Esophagus squamous epithelium (tissue), 5 donors: ENCODE measurements around the gene ASXL2. TPM values are rescaled to one million over a fixed set of nuclear protein-coding genes. Genes with fewer than 3 reads are reported as not detected.

Source experiments
- DNase-seq: peaks from one replicate; lab custom pipeline; 2025; lab: John Stamatoyannopoulos, UW
- H3K27ac ChIP-seq, 4 donors: fragments of 200-600 bp; sonication (generic); one replicate each; pipeline ENCODE4 v1.5.1; 2016 to 2019; ENCODE audit warnings: mild to moderate bottlenecking in 1 of 4
- H3K27me3 ChIP-seq, 4 donors: fragments of 200-600 bp; sonication (generic); 1 replicate in 3 of 4; 2 replicates in 1 of 4; pipeline versions ENCODE4 v1.5.1 to v1.6.0; 2017 to 2021; ENCODE audit warnings: antibody characterized with exemption in 1 of 4
- H3K36me3 ChIP-seq, 3 donors: fragments of 200-600 bp; sonication (generic); one replicate each; pipeline ENCODE4 v1.5.1; 2016 to 2019
- H3K4me1 ChIP-seq, 3 donors: fragments of 200-600 bp; sonication (generic); one replicate each; pipeline ENCODE4 v1.5.1; 2017 to 2019
- H3K4me3 ChIP-seq, 4 donors: fragments of 200-600 bp; sonication (generic); 1 replicate in 3 of 4; 2 replicates in 1 of 4; pipeline ENCODE4 v1.5.1; 2016 to 2019; ENCODE audit warnings: mild to moderate bottlenecking in 2 of 4, moderate library complexity in 1 of 4
- H3K9me3 ChIP-seq, 3 donors: fragments of 200-600 bp; sonication (generic); one replicate each; pipeline ENCODE4 v1.5.1; 2016 to 2019
- CTCF ChIP-seq, 6 experiments: fragments of 450-650 bp in 4 of 6; fragments of 200-600 bp in 2 of 6; sonication (generic) in 2 of 6; IDR thresholded peaks; one replicate each; pipeline ENCODE4 v1.5.1; 2016 to 2019; ENCODE audit warnings: antibody characterized with exemption in 6 of 6, mild to moderate bottlenecking in 4 of 6, moderate library complexity in 4 of 6
- POLR2A ChIP-seq, 4 donors: fragments of 450-650 bp; IDR thresholded peaks; one replicate each; pipeline ENCODE4 v1.6.1; 2017; ENCODE audit warnings: antibody characterized with exemption in 4 of 4, mild to moderate bottlenecking in 4 of 4, moderate library complexity in 3 of 4
- WGBS, 2 donors: methylation state at CpG; one replicate each; pipeline ENCODE4 v1.1.5; 2018; 5-methylcytosine and 5-hydroxymethylcytosine counted together
- intact Hi-C: fragments of 100-400 bp; cut with DNase I; formaldehyde crosslinking; loops from one replicate; pipeline ENCODE4 v1.15.0; 2022
- total RNA-seq, 4 donors: library from RNA; depleted of rRNA; stranded (reverse); fragments of >200 nt; gene quantifications; one replicate each; pipeline ENCODE4 v1.1.0, GENCODE V29; 2016
- donor health status: DM: yes; HTN: yes; CAD: no.

The ASXL2 gene
- total RNA-seq, 4 donors from 2014 or later: 15.3 to 17.5 (median 16.3) TPM

- Histone ChIP-seq H3K4me1 (peaks cover 0 to 7% (median 0%) of the 10 kb centered on the region in 3 donors), H3K27ac (no peak overlapping the region), H3K4me3 (no peak overlapping the region), H3K9me3 (no peaks in the 10 kb centered on the region), H3K27me3 (peaks cover 0 to 3% (median 0%) of the 10 kb centered on the region in 4 donors), H3K36me3 (no peaks in the 10 kb centered on the region)
- no peak for DNase-seq
- no peak for TF ChIP-seq CTCF (IDR thresholded peaks at IDR 0.05)
- no peak for TF ChIP-seq POLR2A (IDR thresholded peaks at IDR 0.05)
- WGBS, 2 donors: 72 to 78% methylated on average over 5 of the region's 5 CpGs
- intact Hi-C loops: no loop called here
Observed at GRCh38 chr2:25712455-25712854, 165.8 kb downstream of the ASXL2 start.

GRCh38 chr2:25711675-25712354 is 166.5 kb downstream of the ASXL2 start:
- TF ChIP-seq CTCF (IDR thresholded peaks at IDR 0.05) (no peak), POLR2A (IDR thresholded peaks at IDR 0.05) (no peak)
- peak overlapping the region in 3 of 4 donors; percentile 6 to 40 (median 8) for H3K4me3 ChIP-seq
- no peaks in the 10 kb centered on the region for H3K36me3 ChIP-seq
- intact Hi-C loops: no loop called here
- H3K27me3 ChIP-seq: peaks cover 0 to 3% (median 0%) of the 10 kb centered on the region in 4 donors
- 21 to 27% methylated on average over 12 of the region's 12 CpGs for WGBS, 2 donors
- H3K4me1 ChIP-seq: peaks cover 0 to 7% (median 0%) of the 10 kb centered on the region in 3 donors
- no peaks in the 10 kb centered on the region for H3K9me3 ChIP-seq
- H3K27ac ChIP-seq: no peak overlapping the region
- DNase-seq: no peak

GRCh38 chr2:25710750-25711149 is 167.5 kb downstream of the ASXL2 start:
- H3K4me3 ChIP-seq: no peak overlapping the region
- DNase-seq: no peak
- H3K27ac ChIP-seq: no peak overlapping the region
- peaks cover 0 to 7% (median 0%) of the 10 kb centered on the region in 3 donors for H3K4me1 ChIP-seq
- WGBS, 2 donors: 81 to 89% methylated on average over 3 of the region's 3 CpGs
- no peaks in the 10 kb centered on the region for H3K36me3 ChIP-seq
- intact Hi-C loops: no loop called here
- peaks cover 0 to 3% (median 0%) of the 10 kb centered on the region in 4 donors for H3K27me3 ChIP-seq
- no peaks in the 10 kb centered on the region for H3K9me3 ChIP-seq
- TF ChIP-seq CTCF (IDR thresholded peaks at IDR 0.05) (no peak), POLR2A (IDR thresholded peaks at IDR 0.05) (no peak)

- DNase-seq: no peak
Observed at GRCh38 chr2:25709349-25709748, 168.9 kb downstream of the ASXL2 start.

More at GRCh38 chr2:25709349-25709748, 168.9 kb downstream of the ASXL2 start:
- peaks cover 0 to 3% (median 0%) of the 10 kb centered on the region in 4 donors for H3K27me3 ChIP-seq
- intact Hi-C loops: no loop called here
- H3K36me3 ChIP-seq: no peaks in the 10 kb centered on the region
- TF ChIP-seq POLR2A (IDR thresholded peaks at IDR 0.05) (no peak), CTCF (IDR thresholded peaks at IDR 0.05) (no peak)
- H3K4me3 ChIP-seq: no peak overlapping the region
- peaks cover 0 to 7% (median 0%) of the 10 kb centered on the region in 3 donors for H3K4me1 ChIP-seq
- 77 to 85% methylated on average over 2 of the region's 2 CpGs for WGBS, 2 donors
- H3K27ac ChIP-seq: no peak overlapping the region
- no peaks in the 10 kb centered on the region for H3K9me3 ChIP-seq
